ENCODE data around the gene PEX5.
A peak's percentile ranks its signal among the peaks of the same experiment; 100 is the strongest.
"Not testable (repeated sequence)": the region's sequence is repeated elsewhere in the genome, so short reads cannot be mapped to it uniquely, and the experiment has no call there.

PEX5 gene

GRCh38 chr12:7161327-7161726 is 28.2 kb upstream of the PEX5 start:
- no peak for DNase-seq

GRCh38 chr12:7161811-7162210 is 27.7 kb upstream of the PEX5 start:
- DNase-seq = no peak

GRCh38 chr12:7162691-7163114 is 26.8 kb upstream of the PEX5 start:
- no peak for DNase-seq

GRCh38 chr12:7169951-7170350 is 19.5 kb upstream of the PEX5 start:
- DNase-seq = no peak

GRCh38 chr12:7171854-7172253 is 17.6 kb upstream of the PEX5 start:
- DNase-seq = no peak

- DNase-seq = no peak
Observed at GRCh38 chr12:7175493-7175892, 14.0 kb upstream of the PEX5 start.

GRCh38 chr12:7176595-7176994 is 12.9 kb upstream of the PEX5 start:
- DNase-seq = no peak

- DNase-seq = no peak
Observed at GRCh38 chr12:7178481-7178880, 11.0 kb upstream of the PEX5 start.

- no peak for DNase-seq
Observed at GRCh38 chr12:7180685-7181084, 8.8 kb upstream of the PEX5 start.

- peak; percentile 18 for DNase-seq
Observed at GRCh38 chr12:7186058-7186457, 3.4 kb upstream of the PEX5 start.

GRCh38 chr12:7188562-7189397 is 706 bp upstream of the PEX5 start:
- peak; percentile 56 for DNase-seq

- DNase-seq = no peak
Observed at GRCh38 chr12:7190268-7191055, 976 bp downstream of the PEX5 start.

GRCh38 chr12:7193674-7194073 is 4.2 kb downstream of the PEX5 start:
- no peak for DNase-seq

- no peak for DNase-seq
Observed at GRCh38 chr12:7197841-7198240, 8.4 kb downstream of the PEX5 start.

- no peak for DNase-seq
Observed at GRCh38 chr12:7203109-7203508, 13.6 kb downstream of the PEX5 start.

- DNase-seq = no peak
Observed at GRCh38 chr12:7205091-7205490, 15.6 kb downstream of the PEX5 start.

- no peak for DNase-seq
Observed at GRCh38 chr12:7206691-7207090, 17.2 kb downstream of the PEX5 start.

GRCh38 chr12:7207866-7208625 is 18.6 kb downstream of the PEX5 start:
- DNase-seq = no peak

- no peak for DNase-seq
Observed at GRCh38 chr12:7209958-7210357, 20.5 kb downstream of the PEX5 start.

GRCh38 chr12:7210642-7211151 is 21.2 kb downstream of the PEX5 start:
- no peak for DNase-seq

- no peak for DNase-seq
Observed at GRCh38 chr12:7212678-7213077, 23.2 kb downstream of the PEX5 start.

- DNase-seq = not testable (repeated sequence)
Observed at GRCh38 chr12:7213745-7214144, 24.3 kb downstream of the PEX5 start.

GRCh38 chr12:7217475-7218069 is 28.1 kb downstream of the PEX5 start:
- no peak for DNase-seq

Measured in GF-D8 (cell line).